AG04449 (cell line): ENCODE measurements around the gene TMED9.

Experiments
- CTCF ChIA-PET: fragments of 350-600 bp; formaldehyde crosslinking; extraction: SDS; loops from one replicate; lab custom pipeline; 2021; ENCODE audit warnings: antibody characterized with exemption; lab: Yijun Ruan, JAX
- POLR2A ChIA-PET: fragments of 400-600, 350-600 bp; formaldehyde crosslinking; extraction: SDS; loops from one replicate; lab custom pipeline; 2020; ENCODE audit warnings: antibody characterized with exemption, inconsistent platforms; lab: Yijun Ruan, JAX
- DNase-seq: peaks from one replicate; pipeline ENCODE4 v3.0.0-alpha.2; 2010; ENCODE audit warnings: low read depth, low spot score
- H3K4me3 ChIP-seq: 2 replicates; pipeline ENCODE4 v1.5.1; 2011; ENCODE audit warnings: low read depth, mild to moderate bottlenecking, control low read depth, low read length
- TF ChIP-seq, protein P1 (sequence below): IDR thresholded peaks from one replicate; pipeline ENCODE4 v1.5.1; 2011; ENCODE audit warnings: mild to moderate bottlenecking, moderate library complexity, low read length, control low read depth, inconsistent platforms; ENCODE audit not compliant: insufficient read depth; ENCODE audit errors: missing control alignments

Gene TMED9

DNA sequence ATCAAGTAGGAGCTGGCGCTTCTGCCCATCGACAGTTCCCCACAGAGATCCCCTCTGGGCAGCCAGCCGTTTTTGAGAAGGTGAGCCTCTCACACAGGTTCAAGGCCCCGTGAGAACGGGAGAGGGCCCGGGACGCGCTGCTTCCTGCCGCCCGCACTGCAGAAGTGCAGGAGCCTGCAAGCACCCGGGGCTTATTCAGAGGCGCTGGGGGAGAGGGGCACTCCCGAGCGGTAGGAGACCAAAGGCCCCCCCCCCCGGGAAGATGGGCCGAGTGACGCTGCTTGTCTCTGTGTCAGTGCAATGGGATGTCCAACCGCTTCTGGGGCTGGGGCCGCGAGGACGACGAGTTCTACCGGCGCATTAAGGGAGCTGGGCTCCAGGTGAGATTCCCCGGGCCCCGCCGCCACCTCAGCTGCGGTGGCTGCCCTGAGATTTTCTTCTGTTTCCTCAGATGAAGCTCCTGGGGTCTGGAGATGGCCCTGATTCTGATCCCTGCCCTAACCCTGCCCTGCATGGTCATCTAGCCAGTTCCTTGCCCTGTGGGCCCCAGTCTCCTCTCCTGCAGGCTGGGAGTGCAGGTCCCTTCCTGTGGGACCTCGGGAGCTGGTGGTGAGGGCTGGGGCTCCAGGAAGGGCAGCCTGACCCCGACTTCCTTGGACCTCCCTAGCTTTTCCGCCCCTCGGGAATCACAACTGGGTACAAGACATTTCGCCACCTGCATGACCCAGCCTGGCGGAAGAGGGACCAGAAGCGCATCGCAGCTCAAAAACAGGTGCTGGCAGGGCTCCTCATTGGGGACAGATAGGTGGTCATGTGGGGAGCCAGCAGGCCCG is 16.5 kb downstream of the TMED9 start:
- TF ChIP-seq, protein P1, sequence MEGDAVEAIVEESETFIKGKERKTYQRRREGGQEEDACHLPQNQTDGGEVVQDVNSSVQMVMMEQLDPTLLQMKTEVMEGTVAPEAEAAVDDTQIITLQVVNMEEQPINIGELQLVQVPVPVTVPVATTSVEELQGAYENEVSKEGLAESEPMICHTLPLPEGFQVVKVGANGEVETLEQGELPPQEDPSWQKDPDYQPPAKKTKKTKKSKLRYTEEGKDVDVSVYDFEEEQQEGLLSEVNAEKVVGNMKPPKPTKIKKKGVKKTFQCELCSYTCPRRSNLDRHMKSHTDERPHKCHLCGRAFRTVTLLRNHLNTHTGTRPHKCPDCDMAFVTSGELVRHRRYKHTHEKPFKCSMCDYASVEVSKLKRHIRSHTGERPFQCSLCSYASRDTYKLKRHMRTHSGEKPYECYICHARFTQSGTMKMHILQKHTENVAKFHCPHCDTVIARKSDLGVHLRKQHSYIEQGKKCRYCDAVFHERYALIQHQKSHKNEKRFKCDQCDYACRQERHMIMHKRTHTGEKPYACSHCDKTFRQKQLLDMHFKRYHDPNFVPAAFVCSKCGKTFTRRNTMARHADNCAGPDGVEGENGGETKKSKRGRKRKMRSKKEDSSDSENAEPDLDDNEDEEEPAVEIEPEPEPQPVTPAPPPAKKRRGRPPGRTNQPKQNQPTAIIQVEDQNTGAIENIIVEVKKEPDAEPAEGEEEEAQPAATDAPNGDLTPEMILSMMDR: no peak
- no peak overlapping the region for H3K4me3 ChIP-seq
- no peak for DNase-seq
- ChIA-PET POLR2A (no interaction called here), CTCF (interaction anchor here (1.0 to 2.9 kb wide), 14 partner anchors 9 to 555 kb away, joined by 3 to 29 read pairs (median 5); partner anchors contain the start of genes B4GALT7 and TMED9)

DNA sequence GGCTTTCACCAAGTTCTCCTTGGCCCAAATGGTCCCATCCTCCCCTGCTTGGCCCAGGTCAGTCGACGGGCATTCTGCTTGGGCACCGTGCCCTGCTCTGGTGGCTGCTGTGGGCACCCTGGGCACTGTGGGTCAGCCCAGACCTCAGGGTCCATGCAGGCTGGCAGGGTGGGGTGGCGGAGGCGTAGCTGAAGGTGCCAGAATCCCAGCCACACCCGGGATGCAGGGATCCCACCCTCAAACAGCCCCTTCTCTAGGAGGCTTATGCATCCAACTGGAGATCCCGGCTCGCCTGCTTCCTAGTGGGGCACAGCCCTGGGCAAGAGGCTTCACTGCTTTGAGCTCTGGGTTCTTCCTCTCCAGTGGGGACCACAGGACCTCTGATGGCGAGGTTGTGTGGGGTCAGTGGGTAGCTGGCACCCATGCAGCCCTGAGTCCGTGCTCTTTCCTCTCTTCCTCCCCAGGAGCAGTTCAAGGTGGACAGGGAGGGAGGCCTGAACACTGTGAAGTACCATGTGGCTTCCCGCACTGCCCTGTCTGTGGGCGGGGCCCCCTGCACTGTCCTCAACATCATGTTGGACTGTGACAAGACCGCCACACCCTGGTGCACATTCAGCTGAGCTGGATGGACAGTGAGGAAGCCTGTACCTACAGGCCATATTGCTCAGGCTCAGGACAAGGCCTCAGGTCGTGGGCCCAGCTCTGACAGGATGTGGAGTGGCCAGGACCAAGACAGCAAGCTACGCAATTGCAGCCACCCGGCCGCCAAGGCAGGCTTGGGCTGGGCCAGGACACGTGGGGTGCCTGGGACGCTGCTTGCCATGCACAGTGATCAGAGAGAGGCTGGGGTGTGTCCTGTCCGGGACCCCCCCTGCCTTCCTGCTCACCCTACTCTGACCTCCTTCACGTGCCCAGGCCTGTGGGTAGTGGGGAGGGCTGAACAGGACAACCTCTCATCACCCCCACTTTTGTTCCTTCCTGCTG is 17.4 kb downstream of the TMED9 start:
- ChIA-PET POLR2A (no interaction called here), CTCF (interaction anchor here (1.3 to 2.9 kb wide), 6 partner anchors 9 to 108 kb away, joined by 3 to 29 read pairs (median 8); partner anchors contain the start of genes B4GALT7 and TMED9)
- TF ChIP-seq, protein P1: no peak
- H3K4me3 ChIP-seq: no peak overlapping the region
- DNase-seq: no peak

DNA sequence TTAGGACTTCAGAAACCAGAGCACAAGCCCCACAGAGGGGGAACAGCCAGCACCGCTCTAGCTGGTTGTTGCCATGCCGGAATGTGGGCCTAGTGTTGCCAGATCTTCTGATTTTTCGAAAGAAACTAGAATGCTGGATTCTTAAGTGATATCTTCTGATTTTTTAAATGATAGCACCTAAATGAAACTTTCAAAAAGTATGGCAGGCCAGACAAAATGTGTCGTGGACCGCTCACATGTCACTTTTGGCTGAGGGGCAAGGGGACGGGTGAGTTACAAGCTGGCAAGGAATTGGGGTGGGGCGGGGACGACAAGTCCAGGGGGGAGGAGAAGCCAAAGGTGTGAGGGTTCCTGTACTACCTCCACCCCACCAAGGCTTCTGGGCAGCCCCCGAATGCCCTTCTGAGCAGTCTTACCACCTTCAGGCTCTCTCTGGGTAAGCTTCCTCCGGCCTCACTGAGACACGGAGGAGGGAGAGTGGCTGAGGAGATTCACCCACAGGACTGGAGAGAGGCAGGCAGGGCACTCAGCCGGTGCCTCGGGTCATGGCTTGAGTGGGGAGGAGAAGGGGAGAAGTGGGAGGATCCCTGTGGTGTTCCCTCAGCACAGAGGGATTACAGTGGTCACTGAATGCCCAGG is 18.2 kb downstream of the TMED9 start:
- TF ChIP-seq, protein P1: no peak
- H3K4me3 ChIP-seq: no peak overlapping the region
- ChIA-PET POLR2A (interaction anchor here (0.6 kb wide), 1 partner anchor 221 kb away, joined by 3 read pairs; no protein-coding TSS in a partner anchor), CTCF (interaction anchor here (1.3 kb wide), 1 partner anchor 109 kb away, joined by 3 read pairs; no protein-coding TSS in a partner anchor)
- no peak for DNase-seq

DNA sequence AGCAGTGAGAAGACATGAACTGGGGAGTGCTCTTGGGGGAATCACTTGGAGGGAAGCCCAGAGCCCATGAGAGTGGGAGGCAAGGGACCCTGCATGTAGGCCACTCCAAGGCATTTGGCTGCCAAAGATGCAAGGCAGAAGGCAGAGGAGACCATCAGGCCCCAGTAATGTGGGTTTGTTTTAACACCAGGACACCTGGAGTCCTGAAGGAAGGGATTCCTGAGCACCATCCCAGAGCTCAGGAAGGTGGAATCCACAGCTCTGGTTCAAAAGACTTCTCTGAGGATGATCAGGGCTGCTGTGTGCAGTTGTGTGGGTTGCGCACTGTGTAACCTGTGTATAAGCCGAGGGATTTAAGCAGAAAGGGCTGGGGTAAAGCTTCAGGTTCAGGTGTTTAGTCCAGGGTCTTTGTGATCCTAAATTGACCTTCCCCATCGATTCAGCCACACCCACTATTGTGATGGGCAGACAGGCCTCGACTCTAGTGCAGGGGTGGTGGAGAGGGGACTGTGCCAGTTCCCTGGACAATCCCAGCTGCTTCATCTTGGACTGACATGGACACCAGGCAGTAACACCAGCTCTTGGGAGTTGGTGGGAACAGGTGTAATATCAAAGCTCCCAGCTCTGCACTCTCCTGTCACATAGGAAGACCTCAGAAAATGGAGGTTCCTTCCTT is 18.9 kb downstream of the TMED9 start:
- ChIA-PET POLR2A (no interaction called here), CTCF (no interaction called here)
- DNase-seq: no peak

GRCh38 chr5:177611446-177612214 is 19.6 kb downstream of the TMED9 start:
- no peak for DNase-seq
- TF ChIP-seq, protein P1: no peak
- no peak overlapping the region for H3K4me3 ChIP-seq
- ChIA-PET POLR2A (no interaction called here), CTCF (no interaction called here)

More for the DNA sequence above, 18.9 kb downstream of the TMED9 start:
- H3K4me3 ChIP-seq: no peak overlapping the region
- TF ChIP-seq, protein P1: no peak
